Measurements from ENCODE around the gene RHBDL2. TPM values are rescaled to one million over a fixed set of nuclear protein-coding genes. Genes with fewer than 3 reads are reported as not detected.

RHBDL2 gene
- total and polyA plus RNA-seq, 9 of the 15 experiments (the other 6 are each of a cell fraction or from before 2014, with no cell fraction given), result not detected

DNA sequence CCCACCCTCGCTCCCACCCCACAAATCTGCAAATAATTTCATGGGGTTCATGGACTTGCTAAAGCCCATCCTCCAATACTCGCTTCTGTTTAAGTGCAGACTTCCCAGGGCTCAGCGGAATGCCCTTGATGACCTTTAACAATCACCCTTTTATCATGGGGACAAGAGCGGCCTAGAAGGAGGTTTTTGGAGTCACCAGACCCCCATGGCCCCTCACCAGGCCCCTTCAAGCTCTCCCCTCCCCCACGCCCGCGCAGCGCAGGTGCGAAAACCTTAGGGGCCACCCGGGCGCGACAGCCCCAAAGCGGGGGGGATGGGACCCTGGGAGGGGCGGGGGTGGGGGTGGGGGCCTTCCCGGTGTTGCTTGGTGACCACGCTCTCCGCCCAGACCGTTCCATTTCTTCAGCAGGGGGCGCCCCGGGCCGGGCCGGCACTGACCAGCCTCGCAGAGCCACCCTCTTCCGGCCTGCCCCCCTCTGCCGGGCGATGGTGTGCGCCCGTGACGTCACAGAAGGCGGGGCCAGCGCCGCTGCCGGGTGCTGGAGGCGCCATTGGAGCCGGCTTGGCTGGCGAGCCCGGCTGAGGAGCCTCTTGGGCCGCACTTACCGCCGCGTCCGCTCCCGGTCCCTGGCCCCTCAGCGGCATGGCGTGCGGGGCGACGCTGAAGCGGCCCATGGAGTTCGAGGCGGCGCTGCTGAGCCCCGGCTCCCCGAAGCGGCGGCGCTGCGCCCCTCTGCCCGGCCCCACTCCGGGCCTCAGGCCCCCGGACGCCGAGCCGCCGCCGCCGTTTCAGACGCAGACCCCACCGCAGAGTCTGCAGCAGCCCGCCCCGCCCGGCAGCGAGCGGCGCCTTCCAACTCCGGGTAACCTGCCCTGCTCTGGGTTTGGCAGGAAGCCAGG, 49.4 kb upstream of the RHBDL2 start, which contains the start of gene AKIRIN1 (continued):
- TF ChIP-seq CBX1 (IDR thresholded peaks at IDR 0.05; ENCODE audit: low read depth) (0 out of 2 replicates have a peak, but pooled peaks have one; percentile 42), SRF (CRISPR knock-in tag; IDR thresholded peaks at IDR 0.05) (peak in 1 of 2 experiments; percentile 42; a peak in 2 of 4 replicates), PTBP1 (IDR thresholded peaks at IDR 0.05; ENCODE audit: low read depth, low read length) (no peak), SMAD4 (CRISPR knock-in tag; conservative IDR thresholded peaks at IDR 0.05) (peak; percentile 90), FOXA3 (CRISPR knock-in tag; conservative IDR thresholded peaks at IDR 0.05 in 1 of 2, IDR thresholded peaks at IDR 0.05 in 1 of 2) (no peak), L3MBTL2 (IDR thresholded peaks at IDR 0.05) (0 out of 2 replicates have a peak, but pooled peaks have one; percentile 26), ZBED1 (IDR thresholded peaks at IDR 0.05) (no peak), ZNF695 (CRISPR knock-in tag; IDR thresholded peaks at IDR 0.05) (no peak), NFE2L1 (tag; IDR thresholded peaks at IDR 0.05; ENCODE audit: borderline replicate concordance, low read depth) (no peak), ZNF165 (CRISPR knock-in tag; IDR thresholded peaks at IDR 0.05; ENCODE audit: borderline replicate concordance) (no peak), ESRRB (CRISPR knock-in tag; IDR thresholded peaks at IDR 0.05; ENCODE audit: borderline replicate concordance) (no peak), TAF9B (IDR thresholded peaks at IDR 0.05; ENCODE audit: partially characterized antibody) (peak; percentile 44), BDP1 (IDR thresholded peaks at IDR 0.05; ENCODE audit: insufficient read depth, insufficient read length) (no peak), SP1 (CRISPR knock-in tag; IDR thresholded peaks at IDR 0.05) (peak; percentile 92), FOXJ3 (CRISPR knock-in tag; IDR thresholded peaks at IDR 0.05) (no peak), HIVEP1 (CRISPR knock-in tag; IDR thresholded peaks at IDR 0.05) (no peak)
- TF ChIP-seq, protein P1, sequence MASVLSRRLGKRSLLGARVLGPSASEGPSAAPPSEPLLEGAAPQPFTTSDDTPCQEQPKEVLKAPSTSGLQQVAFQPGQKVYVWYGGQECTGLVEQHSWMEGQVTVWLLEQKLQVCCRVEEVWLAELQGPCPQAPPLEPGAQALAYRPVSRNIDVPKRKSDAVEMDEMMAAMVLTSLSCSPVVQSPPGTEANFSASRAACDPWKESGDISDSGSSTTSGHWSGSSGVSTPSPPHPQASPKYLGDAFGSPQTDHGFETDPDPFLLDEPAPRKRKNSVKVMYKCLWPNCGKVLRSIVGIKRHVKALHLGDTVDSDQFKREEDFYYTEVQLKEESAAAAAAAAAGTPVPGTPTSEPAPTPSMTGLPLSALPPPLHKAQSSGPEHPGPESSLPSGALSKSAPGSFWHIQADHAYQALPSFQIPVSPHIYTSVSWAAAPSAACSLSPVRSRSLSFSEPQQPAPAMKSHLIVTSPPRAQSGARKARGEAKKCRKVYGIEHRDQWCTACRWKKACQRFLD (CRISPR knock-in tag; IDR thresholded peaks at IDR 0.05), result peak; percentile 96
- TF ChIP-seq, protein P2, sequence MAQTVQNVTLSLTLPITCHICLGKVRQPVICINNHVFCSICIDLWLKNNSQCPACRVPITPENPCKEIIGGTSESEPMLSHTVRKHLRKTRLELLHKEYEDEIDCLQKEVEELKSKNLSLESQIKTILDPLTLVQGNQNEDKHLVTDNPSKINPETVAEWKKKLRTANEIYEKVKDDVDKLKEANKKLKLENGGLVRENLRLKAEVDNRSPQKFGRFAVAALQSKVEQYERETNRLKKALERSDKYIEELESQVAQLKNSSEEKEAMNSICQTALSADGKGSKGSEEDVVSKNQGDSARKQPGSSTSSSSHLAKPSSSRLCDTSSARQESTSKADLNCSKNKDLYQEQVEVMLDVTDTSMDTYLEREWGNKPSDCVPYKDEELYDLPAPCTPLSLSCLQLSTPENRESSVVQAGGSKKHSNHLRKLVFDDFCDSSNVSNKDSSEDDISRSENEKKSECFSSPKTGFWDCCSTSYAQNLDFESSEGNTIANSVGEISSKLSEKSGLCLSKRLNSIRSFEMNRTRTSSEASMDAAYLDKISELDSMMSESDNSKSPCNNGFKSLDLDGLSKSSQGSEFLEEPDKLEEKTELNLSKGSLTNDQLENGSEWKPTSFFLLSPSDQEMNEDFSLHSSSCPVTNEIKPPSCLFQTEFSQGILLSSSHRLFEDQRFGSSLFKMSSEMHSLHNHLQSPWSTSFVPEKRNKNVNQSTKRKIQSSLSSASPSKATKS (CRISPR knock-in tag; IDR thresholded peaks at IDR 0.05), result no peak

Measured in K562 (cell line).